MCF 10A (cell line): ENCODE results near the gene B9D2. TPM values are rescaled to one million over a fixed set of nuclear protein-coding genes. Genes with fewer than 3 reads are reported as not detected.

ENCODE experiments used
- BruUV-seq: library from RNA; stranded (reverse); fragments of 400-500 nt; replicated peaks from 2 replicates; lab custom pipeline; 2021; lab: Mats Ljungman, UMichigan
- CTCF ChIA-PET: fragments of 300-600 bp; sonication (Branson Sonifier 250); formaldehyde crosslinking; extraction: SDS; loops from one replicate; lab custom pipeline; 2021; ENCODE audit warnings: antibody characterized with exemption, inconsistent platforms; lab: Yijun Ruan, JAX
- POLR2A ChIA-PET: fragments of 300-600, 350-650 bp; sonication (Branson Sonifier 250); formaldehyde crosslinking; extraction: SDS; loops from one replicate; lab custom pipeline; 2020; ENCODE audit warnings: antibody characterized with exemption, inconsistent platforms; lab: Yijun Ruan, JAX
- DNase-seq: peaks from one replicate; pipeline ENCODE4 v3.0.0-alpha.2; 2018; ENCODE audit not compliant: unreplicated experiment
- H3K27ac Mint-ChIP-seq: one replicate; pipeline ENCODE4 v1.8.0; 2022; ENCODE audit warnings: mild to moderate bottlenecking, low read depth, mixed read lengths; ENCODE audit not compliant: unreplicated experiment
- H3K27me3 Mint-ChIP-seq: one replicate; pipeline ENCODE4 v1.8.0; 2022; ENCODE audit warnings: mixed read lengths; ENCODE audit not compliant: insufficient read depth, unreplicated experiment
- H3K36me3 Mint-ChIP-seq: one replicate; pipeline ENCODE4 v1.8.0; 2022; ENCODE audit warnings: mild to moderate bottlenecking, moderate library complexity, mixed read lengths; ENCODE audit not compliant: insufficient read depth, unreplicated experiment
- H3K4me1 Mint-ChIP-seq: one replicate; pipeline ENCODE4 v1.8.0; 2022; ENCODE audit warnings: mixed read lengths; ENCODE audit not compliant: insufficient read depth, unreplicated experiment
- H3K4me3 Mint-ChIP-seq: one replicate; pipeline ENCODE4 v1.8.0; 2022; ENCODE audit warnings: mild to moderate bottlenecking, moderate library complexity, mixed read lengths; ENCODE audit not compliant: unreplicated experiment
- H3K9me3 Mint-ChIP-seq: one replicate; pipeline ENCODE4 v1.8.0; 2022; ENCODE audit warnings: mixed read lengths; ENCODE audit not compliant: unreplicated experiment
- intact Hi-C: fragments of 100-400 bp; cut with micrococcal nuclease; formaldehyde crosslinking; loops from 2 replicates; pipeline ENCODE4 v1.14.1; 2022
- total RNA-seq: library from RNA; stranded (reverse); gene quantifications from 2 replicates; pipeline ENCODE4 v1.2.3, GENCODE V29; 2022
- TF ChIP-seq, protein P1 (sequence below): fragments of 200-600 bp; IDR thresholded peaks from one replicate; pipeline ENCODE4 v1.8.0; 2022; ENCODE audit warnings: antibody characterized with exemption, mild to moderate bottlenecking; ENCODE audit not compliant: unreplicated experiment

Gene B9D2
- total RNA-seq, 1 experiment from 2014 or later = 5.7 TPM

DNA sequence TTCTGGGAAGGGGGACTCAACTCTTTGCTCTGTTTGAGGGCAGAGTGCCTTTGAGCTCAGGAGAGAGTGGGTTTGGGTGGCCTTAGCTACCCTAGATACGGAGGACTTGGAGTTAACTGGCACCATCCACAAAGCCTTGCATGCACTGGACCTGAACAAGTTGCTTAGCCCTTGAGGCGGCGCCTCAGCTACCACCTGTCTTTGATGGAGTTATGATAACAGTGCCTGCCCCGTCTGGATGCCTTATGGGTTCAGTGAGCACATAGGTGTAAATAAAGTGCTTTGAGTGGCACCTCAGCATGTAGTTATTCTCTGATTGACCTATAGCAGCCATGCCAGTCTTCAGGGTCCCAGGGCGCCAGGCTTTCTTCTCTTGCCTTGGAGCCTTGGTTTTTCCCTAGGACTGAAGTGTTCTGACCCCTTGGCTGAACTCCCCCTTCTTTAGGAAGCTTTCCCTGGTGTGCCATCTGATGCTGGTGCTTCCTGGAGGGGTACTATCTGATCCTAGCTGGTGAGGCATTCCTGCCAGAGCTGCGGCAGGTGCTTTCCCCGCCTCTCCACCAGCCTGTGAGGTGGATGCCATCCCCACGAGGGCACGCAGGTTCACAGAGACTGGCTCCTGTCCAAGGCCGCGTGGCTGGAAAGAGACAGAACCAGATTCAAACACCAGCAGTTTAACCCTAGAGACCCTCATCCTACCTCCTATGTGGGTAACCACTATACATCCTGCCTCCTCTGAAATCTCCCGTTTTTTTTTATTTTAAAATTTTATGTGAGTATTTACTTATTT, 39.4 kb upstream of the B9D2 start:
- no TSS peak for BruUV-seq
- no peak overlapping the region for H3K4me3 Mint-ChIP-seq
- no peaks in the 10 kb centered on the region for H3K27me3 Mint-ChIP-seq
- no peak for DNase-seq
- no peaks in the 10 kb centered on the region for H3K9me3 Mint-ChIP-seq
- CTCF ChIA-PET = interaction anchor here (0.6 to 1.0 kb wide), 2 partner anchors 9 to 195 kb away, joined by 3 read pairs; no protein-coding TSS in a partner anchor
- intact Hi-C loops = no loop called here
- H3K4me1 Mint-ChIP-seq = peaks cover 14% of the 10 kb centered on the region
- peak overlapping the region; percentile 27 for H3K27ac Mint-ChIP-seq
- POLR2A ChIA-PET = interaction anchor here (1.6 kb wide), 1 partner anchor 37 kb away, joined by 4 read pairs; no protein-coding TSS in a partner anchor
- no peaks in the 10 kb centered on the region for H3K36me3 Mint-ChIP-seq
- TF ChIP-seq, protein P1, sequence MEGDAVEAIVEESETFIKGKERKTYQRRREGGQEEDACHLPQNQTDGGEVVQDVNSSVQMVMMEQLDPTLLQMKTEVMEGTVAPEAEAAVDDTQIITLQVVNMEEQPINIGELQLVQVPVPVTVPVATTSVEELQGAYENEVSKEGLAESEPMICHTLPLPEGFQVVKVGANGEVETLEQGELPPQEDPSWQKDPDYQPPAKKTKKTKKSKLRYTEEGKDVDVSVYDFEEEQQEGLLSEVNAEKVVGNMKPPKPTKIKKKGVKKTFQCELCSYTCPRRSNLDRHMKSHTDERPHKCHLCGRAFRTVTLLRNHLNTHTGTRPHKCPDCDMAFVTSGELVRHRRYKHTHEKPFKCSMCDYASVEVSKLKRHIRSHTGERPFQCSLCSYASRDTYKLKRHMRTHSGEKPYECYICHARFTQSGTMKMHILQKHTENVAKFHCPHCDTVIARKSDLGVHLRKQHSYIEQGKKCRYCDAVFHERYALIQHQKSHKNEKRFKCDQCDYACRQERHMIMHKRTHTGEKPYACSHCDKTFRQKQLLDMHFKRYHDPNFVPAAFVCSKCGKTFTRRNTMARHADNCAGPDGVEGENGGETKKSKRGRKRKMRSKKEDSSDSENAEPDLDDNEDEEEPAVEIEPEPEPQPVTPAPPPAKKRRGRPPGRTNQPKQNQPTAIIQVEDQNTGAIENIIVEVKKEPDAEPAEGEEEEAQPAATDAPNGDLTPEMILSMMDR = no peak

DNA sequence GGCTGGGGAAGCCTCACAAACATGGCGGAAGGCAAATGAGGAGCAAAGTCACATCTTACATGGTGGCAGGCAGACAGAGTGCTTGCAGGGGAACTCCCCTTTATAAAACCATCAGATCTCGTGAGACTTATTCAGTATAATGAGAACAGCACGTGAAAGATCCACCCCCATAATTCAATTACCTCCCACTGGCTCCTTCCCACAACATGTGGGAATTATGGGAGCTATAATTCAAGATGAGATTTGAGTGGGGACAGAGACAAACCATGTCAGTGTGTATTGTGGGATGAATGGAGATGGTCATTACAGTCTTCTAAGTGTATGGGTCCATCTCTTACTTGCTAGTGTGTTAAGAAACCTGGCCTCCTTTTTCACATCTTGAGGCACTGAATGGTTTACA, 38.1 kb upstream of the B9D2 start:
- no peak overlapping the region for H3K27ac Mint-ChIP-seq
- no peaks in the 10 kb centered on the region for H3K27me3 Mint-ChIP-seq
- peaks cover 5% of the 10 kb centered on the region for H3K36me3 Mint-ChIP-seq
- ChIA-PET CTCF (interaction anchor here (0.6 to 0.7 kb wide), 2 partner anchors 75 to 651 kb away, joined by 3 read pairs; no protein-coding TSS in a partner anchor), POLR2A (interaction anchor here (1.6 kb wide), 1 partner anchor 38 kb away, joined by 4 read pairs; no protein-coding TSS in a partner anchor)
- no TSS peak for BruUV-seq
- DNase-seq = no peak
- no peaks in the 10 kb centered on the region for H3K9me3 Mint-ChIP-seq
- H3K4me3 Mint-ChIP-seq = no peak overlapping the region
- intact Hi-C loops = no loop called here
- TF ChIP-seq, protein P1 = no peak
- peaks cover 14% of the 10 kb centered on the region for H3K4me1 Mint-ChIP-seq

DNA sequence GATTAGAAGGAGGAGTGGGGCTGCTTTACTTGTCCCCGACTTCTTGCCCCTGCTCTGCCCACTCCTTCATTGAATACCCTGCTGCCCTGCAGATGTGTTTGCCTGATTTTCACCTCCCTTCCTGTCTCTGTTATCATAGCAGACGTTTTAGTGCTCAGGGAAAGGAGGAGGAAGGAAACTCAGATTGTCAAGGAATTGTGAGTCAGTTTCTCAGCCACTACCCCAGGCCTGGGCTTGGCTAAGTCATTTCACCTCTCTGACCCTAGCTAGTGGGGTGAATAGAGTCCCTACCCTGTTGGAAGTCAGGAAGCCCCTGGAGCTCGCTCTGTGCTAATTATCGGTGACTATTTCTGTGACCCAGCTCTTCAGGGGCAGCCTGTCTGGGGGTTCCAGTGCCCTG, 37.5 kb upstream of the B9D2 start:
- no TSS peak for BruUV-seq
- no peak for DNase-seq
- POLR2A ChIA-PET = no interaction called here
- CTCF ChIA-PET = interaction anchor here (0.6 kb wide), 1 partner anchor 651 kb away, joined by 3 read pairs; no protein-coding TSS in a partner anchor
- no peak overlapping the region for H3K27ac Mint-ChIP-seq
- H3K4me3 Mint-ChIP-seq = no peak overlapping the region
- intact Hi-C loops = no loop called here
- H3K27me3 Mint-ChIP-seq = no peaks in the 10 kb centered on the region
- peaks cover 14% of the 10 kb centered on the region for H3K4me1 Mint-ChIP-seq
- TF ChIP-seq, protein P1 = no peak
- peaks cover 5% of the 10 kb centered on the region for H3K36me3 Mint-ChIP-seq
- no peaks in the 10 kb centered on the region for H3K9me3 Mint-ChIP-seq

DNA sequence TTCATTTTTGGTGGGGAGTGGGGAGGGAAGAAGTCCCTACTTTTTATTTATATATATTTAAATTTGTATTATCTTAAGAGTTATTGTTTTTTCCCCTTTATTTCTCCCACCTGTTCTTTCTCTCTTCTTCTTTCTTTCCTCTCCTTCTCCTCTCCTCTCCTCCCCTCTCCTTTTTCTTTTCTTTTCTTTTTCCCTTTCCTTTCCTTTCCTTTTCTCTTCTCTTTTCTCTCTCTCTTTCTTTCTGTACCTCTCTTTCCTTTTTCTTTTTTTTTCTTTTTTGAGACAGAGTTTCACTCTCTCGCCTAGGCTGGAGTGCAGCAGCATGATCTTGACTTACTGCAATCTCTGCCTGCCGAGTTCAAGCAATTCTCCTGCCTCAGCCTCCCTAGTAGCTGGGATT, 35.6 kb upstream of the B9D2 start:
- Mint-ChIP-seq H3K27me3 (no peaks in the 10 kb centered on the region), H3K4me1 (peaks cover 25% of the 10 kb centered on the region), H3K27ac (no peak overlapping the region), H3K36me3 (peaks cover 16% of the 10 kb centered on the region), H3K4me3 (peak overlapping the region; percentile 62), H3K9me3 (no peaks in the 10 kb centered on the region)
- intact Hi-C loops = loop anchor here (5.0 kb wide), 1 partner anchor 47 kb away; the partner anchor contains the start of gene TGFB1
- BruUV-seq = no TSS peak
- POLR2A ChIA-PET = interaction anchor here (0.7 to 2.6 kb wide), 4 partner anchors 10 to 103 kb away, joined by 3 to 19 read pairs (median 10); partner anchors contain the start of gene B9D2
- no peak for DNase-seq
- CTCF ChIA-PET = interaction anchor here (0.7 kb wide), 1 partner anchor 10 kb away, joined by 3 read pairs; no protein-coding TSS in a partner anchor
- TF ChIP-seq, protein P1 = no peak
